HepG2 (cell line): ENCODE data around the gene CACNA1D. TPM values are rescaled to one million over a fixed set of nuclear protein-coding genes. Genes with fewer than 3 reads are reported as not detected.

ENCODE experiments used
- ARNT ChIP-seq: fragments of 450-650 bp; IDR thresholded peaks from 2 replicates; pipeline ENCODE4 v1.6.1; 2017
- ATM ChIP-seq: fragments of 450-650 bp; IDR thresholded peaks from 2 replicates; pipeline ENCODE4 v1.7.1; 2017; ENCODE audit warnings: mild to moderate bottlenecking, borderline replicate concordance
- CBX2 ChIP-seq, 2 experiments: fragments of 200-600 bp in 1 of 2; sonication (generic); formaldehyde crosslinking in 1 of 2; IDR thresholded peaks; 2 replicates each; pipeline versions ENCODE4 v1.7.0 to v1.8.1; 2018 to 2022; ENCODE audit warnings: low read depth in 2 of 2, low read length in 1 of 2, mild to moderate bottlenecking in 1 of 2, missing genetic modification reagents in 1 of 2
- NR2C2 ChIP-seq: sonication (generic); formaldehyde crosslinking; IDR thresholded peaks from 2 replicates; pipeline ENCODE4 v1.4.0; 2020; ENCODE audit warnings: missing genetic modification reagents, mild to moderate bottlenecking, moderate library complexity, borderline replicate concordance
- NR2F2 ChIP-seq: IDR thresholded peaks from 2 replicates; pipeline ENCODE4 v1.6.1; 2012; ENCODE audit warnings: low read depth, inconsistent platforms, borderline replicate concordance
- NR2F6 ChIP-seq, 2 experiments: IDR thresholded peaks; 2 replicates each; pipeline ENCODE4 v1.6.1; 2016; ENCODE audit warnings: antibody characterized with exemption in 1 of 2, mild to moderate bottlenecking in 1 of 2
- TBL1XR1 ChIP-seq: fragments of 150-350 bp; IDR thresholded peaks from 2 replicates; pipeline ENCODE4 v1.6.1; 2014; ENCODE audit warnings: borderline replicate concordance, low read length; ENCODE audit not compliant: partially characterized antibody
- TP53 ChIP-seq: sonication (generic); formaldehyde crosslinking; conservative IDR thresholded peaks from 2 replicates; pipeline ENCODE4 v1.4.0; 2020; ENCODE audit warnings: missing genetic modification reagents
- ZNF160 ChIP-seq: sonication (generic); formaldehyde crosslinking; IDR thresholded peaks from 2 replicates; pipeline ENCODE4 v1.8.0; 2022; ENCODE audit warnings: mild to moderate bottlenecking, inconsistent platforms, missing genetic modification reagents
- ZNF354B ChIP-seq: sonication (generic); formaldehyde crosslinking; IDR thresholded peaks from 2 replicates; pipeline ENCODE4 v1.8.0; 2022; ENCODE audit warnings: mild to moderate bottlenecking, missing genetic modification reagents
- ZNF362 ChIP-seq: sonication (generic); formaldehyde crosslinking; IDR thresholded peaks from 2 replicates; pipeline ENCODE4 v1.4.0; 2020; ENCODE audit warnings: missing genetic modification reagents, mild to moderate bottlenecking, borderline replicate concordance
- ZNF503 ChIP-seq: sonication (generic); formaldehyde crosslinking; IDR thresholded peaks from 2 replicates; pipeline ENCODE4 v1.4.0; 2020; ENCODE audit warnings: missing genetic modification reagents
- ZNF609 ChIP-seq: sonication (generic); formaldehyde crosslinking; IDR thresholded peaks from 2 replicates; pipeline ENCODE4 v1.4.0; 2020; ENCODE audit warnings: mild to moderate bottlenecking, missing genetic modification reagents, borderline replicate concordance
- ZNF746 ChIP-seq: sonication (generic); formaldehyde crosslinking; IDR thresholded peaks from 2 replicates; pipeline ENCODE4 v1.8.0; 2022; ENCODE audit warnings: mild to moderate bottlenecking, missing genetic modification reagents
- ZNF792 ChIP-seq: IDR thresholded peaks from 2 replicates; pipeline ENCODE4 v1.6.1; 2016
- ZNF83 ChIP-seq: sonication (generic); formaldehyde crosslinking; IDR thresholded peaks from 2 replicates; pipeline ENCODE4 v1.4.0; 2020; ENCODE audit warnings: missing genetic modification reagents, mild to moderate bottlenecking, borderline replicate concordance
- polyA plus RNA-seq, 8 experiments: library from polyadenylated mRNA; depleted of rRNA in 3 of 8; stranded (reverse) in 7 of 8; unstranded in 1 of 8; fragments of >200 nt; fragmentation: Illumina TruSeq in 4 of 8; extraction: Trizol in 4 of 8; gene quantifications; 2 replicates each; pipeline versions ENCODE4 v1.2.1 to v1.2.3, GENCODE V29; 2011 to 2016; ENCODE audit warnings: low read depth in 4 of 8, missing spikeins in 1 of 8, mixed read lengths in 1 of 8; ENCODE audit not compliant: insufficient read depth in 1 of 8
- total RNA-seq, 5 experiments: library from RNA; depleted of rRNA; stranded (reverse); fragments of >200 nt; fragmentation: Illumina TruSeq; extraction: Trizol; gene quantifications; 2 replicates each; pipeline ENCODE4 v1.2.3, GENCODE V29; 2016; ENCODE audit warnings: low read depth in 1 of 5
- TF ChIP-seq, protein P1 (sequence below): sonication (generic); formaldehyde crosslinking; conservative IDR thresholded peaks from 2 replicates; pipeline ENCODE4 v1.4.0; 2020; ENCODE audit warnings: mild to moderate bottlenecking, missing genetic modification reagents, moderate library complexity
- TF ChIP-seq, protein P2 (sequence below): IDR thresholded peaks from 2 replicates; pipeline ENCODE4 v1.6.1; 2016; ENCODE audit warnings: control low read depth

The CACNA1D gene
- total and polyA plus RNA-seq, 2 of the 13 experiments (the other 11 are each of a cell fraction or from before 2014, with no cell fraction given), result 0.26 to 0.38 TPM

- no peak for TF ChIP-seq ZNF792
- no peak for TF ChIP-seq ZNF503 (CRISPR knock-in tag)
- no peak for TF ChIP-seq NR2F2
- no peak for TF ChIP-seq TBL1XR1
- TF ChIP-seq ATM, result no peak
- no peak for TF ChIP-seq ARNT
- TF ChIP-seq ZNF83 (CRISPR knock-in tag), result no peak
- no peak; the same call in 1 of the 2 replicates for TF ChIP-seq ZNF609
- no peak for TF ChIP-seq ZNF746
- no peak for TF ChIP-seq ZNF354B (CRISPR knock-in tag)
- TF ChIP-seq, protein P1, sequence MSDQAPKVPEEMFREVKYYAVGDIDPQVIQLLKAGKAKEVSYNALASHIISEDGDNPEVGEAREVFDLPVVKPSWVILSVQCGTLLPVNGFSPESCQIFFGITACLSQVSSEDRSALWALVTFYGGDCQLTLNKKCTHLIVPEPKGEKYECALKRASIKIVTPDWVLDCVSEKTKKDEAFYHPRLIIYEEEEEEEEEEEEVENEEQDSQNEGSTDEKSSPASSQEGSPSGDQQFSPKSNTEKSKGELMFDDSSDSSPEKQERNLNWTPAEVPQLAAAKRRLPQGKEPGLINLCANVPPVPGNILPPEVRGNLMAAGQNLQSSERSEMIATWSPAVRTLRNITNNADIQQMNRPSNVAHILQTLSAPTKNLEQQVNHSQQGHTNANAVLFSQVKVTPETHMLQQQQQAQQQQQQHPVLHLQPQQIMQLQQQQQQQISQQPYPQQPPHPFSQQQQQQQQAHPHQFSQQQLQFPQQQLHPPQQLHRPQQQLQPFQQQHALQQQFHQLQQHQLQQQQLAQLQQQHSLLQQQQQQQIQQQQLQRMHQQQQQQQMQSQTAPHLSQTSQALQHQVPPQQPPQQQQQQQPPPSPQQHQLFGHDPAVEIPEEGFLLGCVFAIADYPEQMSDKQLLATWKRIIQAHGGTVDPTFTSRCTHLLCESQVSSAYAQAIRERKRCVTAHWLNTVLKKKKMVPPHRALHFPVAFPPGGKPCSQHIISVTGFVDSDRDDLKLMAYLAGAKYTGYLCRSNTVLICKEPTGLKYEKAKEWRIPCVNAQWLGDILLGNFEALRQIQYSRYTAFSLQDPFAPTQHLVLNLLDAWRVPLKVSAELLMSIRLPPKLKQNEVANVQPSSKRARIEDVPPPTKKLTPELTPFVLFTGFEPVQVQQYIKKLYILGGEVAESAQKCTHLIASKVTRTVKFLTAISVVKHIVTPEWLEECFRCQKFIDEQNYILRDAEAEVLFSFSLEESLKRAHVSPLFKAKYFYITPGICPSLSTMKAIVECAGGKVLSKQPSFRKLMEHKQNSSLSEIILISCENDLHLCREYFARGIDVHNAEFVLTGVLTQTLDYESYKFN (CRISPR knock-in tag), result peak; percentile 67
- TF ChIP-seq NR2C2, result no peak
- TF ChIP-seq TP53 (CRISPR knock-in tag), result no peak
- no peak for TF ChIP-seq NR2F6 (IDR thresholded peaks at IDR 0.05)
- TF ChIP-seq NR2F6 (CRISPR knock-in tag; IDR thresholded peaks at IDR 0.05), result no peak
- TF ChIP-seq, protein P2, sequence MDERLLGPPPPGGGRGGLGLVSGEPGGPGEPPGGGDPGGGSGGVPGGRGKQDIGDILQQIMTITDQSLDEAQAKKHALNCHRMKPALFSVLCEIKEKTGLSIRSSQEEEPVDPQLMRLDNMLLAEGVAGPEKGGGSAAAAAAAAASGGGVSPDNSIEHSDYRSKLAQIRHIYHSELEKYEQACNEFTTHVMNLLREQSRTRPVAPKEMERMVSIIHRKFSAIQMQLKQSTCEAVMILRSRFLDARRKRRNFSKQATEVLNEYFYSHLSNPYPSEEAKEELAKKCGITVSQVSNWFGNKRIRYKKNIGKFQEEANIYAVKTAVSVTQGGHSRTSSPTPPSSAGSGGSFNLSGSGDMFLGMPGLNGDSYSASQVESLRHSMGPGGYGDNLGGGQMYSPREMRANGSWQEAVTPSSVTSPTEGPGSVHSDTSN (CRISPR knock-in tag), result no peak
- 0 out of 2 replicates have a peak, but pooled peaks have one; percentile 56 for TF ChIP-seq ZNF160
- no peak for TF ChIP-seq CBX2 (IDR thresholded peaks at IDR 0.05; ENCODE audit: low read depth, low read length)
- no peak for TF ChIP-seq CBX2 (CRISPR knock-in tag; IDR thresholded peaks at IDR 0.05; ENCODE audit: low read depth)
- no peak for TF ChIP-seq ZNF362 (CRISPR knock-in tag)
These were observed 21.0 kb upstream of the CACNA1D start (continued) for GRCh38 chr3:53473422-53473821.
